Stimulated activated effector memory CD8-positive, alpha-beta T cell treated with anti-CD3 and anti-CD28 coated beads, Interleukin-12 subunit alpha, Interleukin-12 subunit beta, amount 100 ng/mL, for 72 hours (primary cell): ENCODE results near the gene KPNA6.
"Not testable (repeated sequence)": the region's sequence is repeated elsewhere in the genome, so short reads cannot be mapped to it uniquely, and the experiment has no call there.

Source experiments
- ATAC-seq: fragments of 150-1000 bp; cut with Tn5 transposase; 2 replicates; pipeline ENCODE4 v1.10.0; 2021
- DNase-seq, 2 donors: peaks; one replicate each; pipeline ENCODE4 v3.0.0; 2021 to 2022; ENCODE audit warnings: low spot score in 2 of 2
- H3K27ac Mint-ChIP-seq: one replicate; pipeline ENCODE4 v1.8.0; 2022; ENCODE audit warnings: mild to moderate bottlenecking, mixed read lengths
- H3K36me3 Mint-ChIP-seq: one replicate; pipeline ENCODE4 v1.8.0; 2022; ENCODE audit warnings: mild to moderate bottlenecking, mixed read lengths
- H3K4me1 Mint-ChIP-seq: one replicate; pipeline ENCODE4 v1.8.0; 2022; ENCODE audit warnings: mixed read lengths
- H3K4me3 Mint-ChIP-seq: one replicate; pipeline ENCODE4 v1.8.0; 2022; ENCODE audit warnings: mild to moderate bottlenecking, mixed read lengths
- H3K9me3 Mint-ChIP-seq: one replicate; pipeline ENCODE4 v1.8.0; 2022; ENCODE audit warnings: mixed read lengths

Gene KPNA6

DNA sequence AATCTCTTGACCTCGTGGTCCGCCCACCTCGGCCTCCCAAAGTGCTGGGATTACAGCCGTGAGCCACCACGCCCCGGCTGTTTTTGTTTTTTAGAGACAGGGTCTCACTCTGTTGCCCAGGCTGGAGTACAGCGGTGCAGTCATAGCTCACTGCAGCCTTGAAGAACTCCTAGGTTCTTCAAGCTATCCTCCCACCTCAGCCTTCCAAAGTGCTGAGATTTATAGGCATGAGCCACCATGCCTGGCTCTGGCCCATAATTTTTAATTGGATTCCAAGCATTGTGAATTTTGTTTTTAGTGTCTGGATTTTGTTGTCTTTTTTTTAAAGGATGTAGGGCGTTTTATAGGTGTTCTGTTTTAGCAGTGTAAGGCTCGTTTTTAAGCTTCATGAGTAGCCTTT is 43.0 kb downstream of the KPNA6 start:
- Mint-ChIP-seq H3K36me3 (peaks cover 46% of the 10 kb centered on the region), H3K4me3 (no peak overlapping the region), H3K9me3 (peaks cover 4% of the 10 kb centered on the region), H3K4me1 (peaks cover 24% of the 10 kb centered on the region), H3K27ac (no peak overlapping the region)
- ATAC-seq (no peak), DNase-seq (no peak)

DNA sequence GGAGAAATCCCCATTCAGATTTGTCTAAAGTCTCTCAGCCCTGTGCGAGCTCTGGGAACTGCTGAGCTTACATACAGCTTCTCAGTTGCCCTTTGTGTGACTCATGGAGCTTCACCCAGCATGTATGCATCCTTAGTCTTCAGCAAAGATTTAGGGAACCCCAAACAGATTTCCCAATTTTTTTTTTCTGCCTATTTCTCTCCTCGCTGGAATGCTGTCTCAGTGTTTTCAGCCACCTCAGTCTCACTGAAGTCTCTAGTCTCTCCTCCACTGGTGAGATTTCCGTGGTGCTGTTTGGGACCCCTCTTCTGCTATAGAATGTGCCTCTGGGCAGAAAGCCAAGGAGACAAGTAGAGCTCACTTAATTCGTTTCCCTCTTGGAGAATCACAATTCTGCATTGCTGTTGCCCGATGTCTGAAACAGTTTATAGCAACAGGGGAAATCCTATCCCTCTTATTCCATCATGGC is 43.5 kb downstream of the KPNA6 start:
- Mint-ChIP-seq H3K36me3 (peaks cover 51% of the 10 kb centered on the region), H3K4me3 (no peak overlapping the region), H3K27ac (peak overlapping the region; percentile 76), H3K9me3 (peaks cover 4% of the 10 kb centered on the region), H3K4me1 (peaks cover 20% of the 10 kb centered on the region)
- DNase-seq (no peak), ATAC-seq (no peak)

DNA sequence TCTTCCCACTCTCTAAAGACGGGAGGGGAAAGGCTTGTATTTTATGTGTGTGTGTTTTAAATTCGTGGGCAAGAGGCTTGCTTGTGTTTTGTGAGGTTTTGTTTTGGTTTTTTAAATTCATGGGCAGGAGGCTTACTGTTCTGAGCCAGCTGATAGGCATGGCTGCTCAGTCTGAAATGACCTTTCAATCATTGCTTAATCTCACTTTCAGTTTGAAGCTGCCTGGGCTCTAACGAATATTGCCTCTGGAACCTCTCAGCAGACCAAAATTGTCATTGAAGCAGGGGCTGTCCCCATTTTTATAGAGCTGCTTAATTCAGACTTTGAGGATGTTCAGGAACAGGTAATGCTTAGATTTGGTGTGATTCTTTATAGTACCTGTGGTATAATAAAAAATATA is 51.3 kb downstream of the KPNA6 start:
- peak overlapping the region; percentile 2 for H3K27ac Mint-ChIP-seq
- DNase-seq (no peak), ATAC-seq (no peak)
- no peaks in the 10 kb centered on the region for H3K9me3 Mint-ChIP-seq
- no peaks in the 10 kb centered on the region for H3K4me1 Mint-ChIP-seq
- H3K4me3 Mint-ChIP-seq: no peak overlapping the region
- H3K36me3 Mint-ChIP-seq: peaks cover 96% of the 10 kb centered on the region

DNA sequence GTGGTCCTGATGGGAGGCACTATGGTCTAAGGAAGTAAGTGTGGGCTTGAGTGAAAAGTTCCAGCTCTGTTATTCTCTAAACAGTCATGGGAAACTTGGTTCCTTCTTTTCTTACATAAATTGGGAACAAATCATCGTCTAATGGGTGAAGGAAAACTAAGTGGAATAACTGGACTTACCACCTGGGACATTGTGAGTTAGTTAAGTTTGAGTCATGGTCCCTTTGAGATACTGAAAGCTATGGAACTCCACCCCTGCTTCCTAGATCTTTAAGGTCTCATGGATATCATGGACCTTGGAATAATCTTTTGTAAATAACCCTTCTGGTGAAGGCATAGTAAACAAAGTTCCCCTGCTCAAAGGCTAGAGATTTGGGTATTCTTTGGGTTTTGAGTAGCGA is 55.5 kb downstream of the KPNA6 start:
- ATAC-seq (no peak), DNase-seq (no peak)
- H3K4me1 Mint-ChIP-seq: no peaks in the 10 kb centered on the region
- H3K4me3 Mint-ChIP-seq: no peak overlapping the region
- H3K9me3 Mint-ChIP-seq: no peaks in the 10 kb centered on the region
- H3K27ac Mint-ChIP-seq: no peak overlapping the region
- H3K36me3 Mint-ChIP-seq: peaks cover 96% of the 10 kb centered on the region

DNA sequence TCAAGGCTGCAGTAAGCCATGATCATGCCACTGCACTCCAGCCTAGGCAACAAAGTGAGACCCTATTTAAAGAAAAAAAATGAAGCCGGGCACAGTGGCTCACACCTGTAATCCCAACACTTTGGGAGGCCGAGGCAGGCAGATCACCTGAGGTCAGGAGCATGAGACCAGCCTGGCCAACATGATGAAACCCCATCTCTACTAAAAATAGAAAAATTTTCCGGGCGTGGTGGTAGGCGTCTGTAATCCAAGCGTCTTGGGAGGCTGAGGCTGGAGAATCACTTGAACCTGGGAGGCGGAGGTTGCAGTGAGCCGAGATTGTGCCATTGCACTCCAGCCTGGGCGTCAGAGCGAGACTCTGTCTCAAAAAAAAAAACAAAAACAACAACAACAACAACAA is 57.8 kb downstream of the KPNA6 start:
- H3K9me3 Mint-ChIP-seq, H3K4me1 Mint-ChIP-seq, ATAC-seq: not testable (repeated sequence)

DNA sequence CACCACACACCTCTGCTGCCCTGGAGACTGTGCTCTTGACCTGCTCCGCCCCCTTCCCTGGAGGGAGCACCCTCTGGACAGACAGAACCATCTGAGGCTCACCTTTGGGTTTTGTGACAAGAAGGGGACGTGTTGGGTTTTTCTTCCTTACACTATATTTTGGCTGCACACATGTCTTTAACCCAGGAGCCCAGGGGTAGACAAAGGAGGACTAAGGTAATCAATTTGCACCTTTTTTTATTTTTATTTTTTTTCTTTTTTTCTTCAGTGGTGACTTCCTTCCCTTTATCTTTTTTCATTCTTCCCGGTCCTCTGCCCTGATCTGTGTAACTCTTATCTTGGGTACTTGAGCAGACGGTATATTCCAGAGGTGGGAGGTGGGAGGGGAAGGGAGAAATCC is 63.1 kb downstream of the KPNA6 start:
- Mint-ChIP-seq H3K27ac (peak overlapping the region; percentile 29), H3K36me3 (peaks cover 84% of the 10 kb centered on the region), H3K4me1 (no peaks in the 10 kb centered on the region), H3K4me3 (no peak overlapping the region), H3K9me3 (no peaks in the 10 kb centered on the region)
- DNase-seq (no peak), ATAC-seq (no peak)

More for the DNA sequence above, 57.8 kb downstream of the KPNA6 start:
- not testable (repeated sequence) for H3K27ac Mint-ChIP-seq, H3K4me3 Mint-ChIP-seq, DNase-seq
- H3K36me3 Mint-ChIP-seq: peaks cover 96% of the 10 kb centered on the region

DNA sequence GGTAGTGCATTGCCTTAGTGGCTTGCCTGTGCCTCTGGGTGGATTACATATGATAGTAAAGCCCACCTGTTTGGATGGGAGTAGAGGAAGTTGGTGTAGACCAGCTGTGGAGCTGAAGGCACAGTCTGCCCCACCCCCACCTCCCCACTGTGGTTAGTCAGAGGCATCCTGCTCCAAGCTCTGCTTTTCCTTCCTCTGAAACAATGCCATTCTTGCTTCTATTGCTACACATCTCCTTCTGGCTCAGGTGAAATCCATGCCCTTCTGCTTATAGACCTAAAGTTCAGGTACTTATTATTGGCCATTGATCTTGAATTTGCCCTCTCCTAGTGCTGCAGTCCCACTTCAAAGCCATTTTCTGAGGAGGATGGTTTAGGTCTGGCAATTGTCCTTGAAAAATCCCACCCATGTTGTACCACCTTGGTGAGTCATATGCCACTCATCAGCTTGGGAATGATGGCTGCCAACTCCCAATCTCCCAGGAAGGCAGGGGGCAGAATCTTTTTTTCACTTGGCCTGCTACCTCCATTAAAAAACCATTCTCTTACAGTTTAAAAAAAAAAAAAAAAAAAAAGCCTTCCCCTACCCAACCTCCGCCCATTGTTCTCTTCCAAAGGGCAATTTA is 64.9 kb downstream of the KPNA6 start:
- Mint-ChIP-seq H3K27ac (peak overlapping the region; percentile 74), H3K4me3 (no peak overlapping the region), H3K9me3 (no peaks in the 10 kb centered on the region), H3K4me1 (no peaks in the 10 kb centered on the region), H3K36me3 (peaks cover 67% of the 10 kb centered on the region)
- DNase-seq: no peak
- ATAC-seq: no peak

DNA sequence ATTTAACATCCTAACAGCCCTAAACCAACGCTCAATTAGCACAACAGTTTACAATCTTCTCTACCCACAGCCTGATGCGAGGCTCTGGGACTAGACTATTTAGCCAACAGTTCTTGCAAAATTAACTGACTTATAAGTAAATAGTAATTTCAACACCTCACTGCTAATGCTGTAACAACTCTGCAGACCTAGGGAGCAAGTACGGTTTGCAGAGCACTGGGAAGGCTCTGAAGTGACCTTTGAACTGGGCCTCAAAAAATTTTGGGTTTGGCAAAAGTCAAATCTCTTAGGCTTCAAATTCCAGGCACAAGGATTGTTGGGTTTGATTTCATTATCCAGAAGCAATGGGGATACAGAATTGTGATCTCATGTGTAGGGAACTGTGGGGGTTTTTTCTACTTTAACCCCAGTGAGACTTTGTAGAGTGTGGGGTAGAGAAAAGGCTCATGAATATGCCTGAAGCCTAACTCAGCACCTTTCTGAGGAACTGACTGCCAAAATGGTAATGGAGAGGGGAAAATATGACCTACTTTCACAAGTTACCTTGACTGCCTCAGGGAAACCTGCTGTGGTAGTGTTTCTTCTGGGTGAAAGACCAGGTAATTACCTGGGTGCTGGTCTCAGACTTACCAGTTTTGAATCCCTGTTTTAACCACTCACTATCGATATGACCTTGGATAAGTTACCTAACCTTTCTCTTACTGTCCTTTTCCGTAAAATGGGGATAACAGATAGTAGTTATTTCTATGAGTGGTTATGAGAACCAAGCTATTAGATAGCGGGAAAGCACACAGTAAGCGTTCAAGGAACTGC is 70.7 kb downstream of the KPNA6 start:
- Mint-ChIP-seq H3K9me3 (no peaks in the 10 kb centered on the region), H3K27ac (peak overlapping the region; percentile 98), H3K36me3 (peaks cover 57% of the 10 kb centered on the region), H3K4me3 (peak overlapping the region; percentile 96), H3K4me1 (peaks cover 40% of the 10 kb centered on the region)
- DNase-seq (no peak), ATAC-seq (no peak)

DNA sequence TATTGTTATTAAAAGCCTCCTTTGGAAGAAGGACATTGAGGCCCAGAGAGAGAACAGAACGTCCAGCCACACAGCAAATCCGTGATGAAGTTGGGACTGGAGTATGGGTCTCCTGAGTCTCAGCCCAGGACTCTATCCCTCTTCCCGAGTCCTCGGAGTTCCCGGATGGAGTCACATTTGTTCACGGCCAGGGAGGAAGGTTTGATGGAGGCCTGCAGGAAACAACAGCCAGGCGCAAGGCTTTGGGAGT is 71.3 kb downstream of the KPNA6 start:
- ATAC-seq: no peak

DNA sequence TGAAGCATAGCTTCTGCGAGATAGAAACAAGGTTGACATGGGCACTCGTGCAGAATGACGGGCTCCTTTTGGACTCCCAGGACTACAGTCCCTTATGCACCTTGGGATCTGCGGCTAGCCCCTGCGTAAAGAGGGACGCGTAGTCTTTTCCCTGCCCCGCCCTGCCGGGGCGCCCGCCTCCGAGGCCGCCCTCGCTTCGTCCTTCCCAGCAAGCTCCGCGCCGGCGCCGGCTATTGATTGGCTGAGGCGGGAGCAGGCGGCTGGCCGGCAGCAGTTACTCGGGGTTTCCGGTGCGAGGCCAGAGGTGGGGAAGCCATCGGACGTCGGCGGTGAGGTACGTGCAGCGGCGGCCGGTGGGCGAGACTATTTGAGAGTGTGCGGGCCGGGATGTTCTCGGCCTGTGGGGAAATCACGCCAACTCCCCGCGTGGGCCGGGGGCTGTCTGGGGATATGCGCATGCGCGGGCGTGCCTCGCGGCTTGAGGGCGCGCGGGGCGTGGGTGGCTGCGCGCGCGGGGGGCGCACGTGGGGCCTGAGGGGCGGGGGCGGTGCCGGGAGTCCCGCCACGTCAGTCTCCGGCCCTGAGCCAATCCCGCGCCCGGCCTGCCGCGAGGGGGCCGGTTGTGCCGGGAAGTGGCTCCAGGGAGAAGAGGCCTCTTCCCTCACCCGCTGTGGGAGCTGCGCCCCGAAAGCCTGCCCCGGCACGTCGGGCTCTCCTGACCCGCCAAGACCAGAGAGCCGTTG is 71.8 kb downstream of the KPNA6 start, which contains the start of gene TXLNA:
TXLNA (plus strand) TSS at position 233 of the 743 bp plus-strand sequence. CDS start 671 bp downstream, outside the sequence.
- Mint-ChIP-seq H3K9me3 (no peaks in the 10 kb centered on the region), H3K4me3 (peak within 1 kb of the TSS; percentile 96), H3K27ac (peak within 1 kb of the TSS; percentile 98), H3K36me3 (peaks cover 67% of the 10 kb centered on the region), H3K4me1 (peaks cover 49% of the 10 kb centered on the region)
- peak; percentile 92 for ATAC-seq
- peak; percentile 90 to 96 for DNase-seq

More for the DNA sequence above, 71.3 kb downstream of the KPNA6 start:
- H3K36me3 Mint-ChIP-seq: peaks cover 62% of the 10 kb centered on the region
- no peaks in the 10 kb centered on the region for H3K9me3 Mint-ChIP-seq
- peaks cover 44% of the 10 kb centered on the region for H3K4me1 Mint-ChIP-seq
- peak overlapping the region; percentile 98 for H3K27ac Mint-ChIP-seq
- no peak for DNase-seq
- H3K4me3 Mint-ChIP-seq: peak overlapping the region; percentile 96

DNA sequence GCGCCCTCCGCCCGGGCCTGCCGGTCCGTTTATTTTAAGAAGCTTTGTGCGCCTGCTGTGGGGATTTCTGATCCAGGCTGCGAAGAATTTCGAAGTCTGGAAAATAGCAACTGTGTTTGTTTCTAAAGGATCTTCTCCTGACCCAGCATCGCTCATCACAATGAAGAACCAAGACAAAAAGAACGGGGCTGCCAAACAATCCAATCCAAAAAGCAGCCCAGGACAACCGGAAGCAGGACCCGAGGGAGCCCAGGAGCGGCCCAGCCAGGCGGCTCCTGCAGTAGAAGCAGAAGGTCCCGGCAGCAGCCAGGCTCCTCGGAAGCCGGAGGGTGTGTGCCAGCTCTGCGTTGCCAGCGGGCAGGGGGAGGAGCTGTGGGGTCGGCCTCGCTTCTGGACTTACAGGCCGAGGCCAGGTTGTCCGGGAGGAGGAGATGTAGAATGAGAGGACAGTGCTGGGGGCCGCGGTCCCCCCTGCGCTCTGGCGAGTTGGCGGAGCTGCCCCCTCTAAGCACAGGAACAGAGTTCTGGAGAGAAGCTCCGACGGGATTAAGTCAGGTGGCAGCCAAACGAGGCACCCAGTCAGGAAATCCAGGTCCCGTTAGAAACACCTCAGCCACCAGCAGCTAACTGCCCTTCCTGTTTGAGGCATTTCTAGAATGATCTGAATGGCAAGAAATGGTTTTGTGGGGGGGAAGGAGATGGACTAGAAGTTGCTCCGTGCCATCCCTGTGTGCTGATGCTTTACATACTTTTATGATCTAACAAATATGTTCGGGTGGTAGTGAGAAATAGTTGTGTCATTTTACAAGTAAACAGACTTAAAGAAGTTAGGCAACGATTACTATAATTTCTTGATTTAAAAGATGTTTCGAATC is 72.6 kb downstream of the KPNA6 start:
- Mint-ChIP-seq H3K36me3 (peaks cover 71% of the 10 kb centered on the region), H3K4me1 (peaks cover 54% of the 10 kb centered on the region), H3K27ac (peak overlapping the region; percentile 98), H3K9me3 (no peaks in the 10 kb centered on the region), H3K4me3 (peak overlapping the region; percentile 96)
- DNase-seq (peak; percentile 24 to 81), ATAC-seq (peak; percentile 52)

DNA sequence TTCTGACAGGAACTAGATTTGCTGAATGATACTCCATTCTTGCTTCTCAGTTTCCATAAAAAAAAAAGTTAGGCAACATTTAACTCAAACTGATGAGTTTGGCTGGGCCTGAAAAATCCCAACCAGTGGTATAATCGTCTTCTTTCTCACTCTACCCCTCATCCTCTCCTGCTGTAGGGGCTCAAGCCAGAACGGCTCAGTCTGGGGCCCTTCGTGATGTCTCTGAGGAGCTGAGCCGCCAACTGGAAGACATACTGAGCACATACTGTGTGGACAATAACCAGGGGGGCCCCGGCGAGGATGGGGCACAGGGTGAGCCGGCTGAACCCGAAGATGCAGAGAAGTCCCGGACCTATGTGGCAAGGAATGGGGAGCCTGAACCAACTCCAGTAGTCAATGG is 73.2 kb downstream of the KPNA6 start:
- no peak for ATAC-seq
- DNase-seq: no peak
- H3K27ac Mint-ChIP-seq: peak overlapping the region; percentile 98
- H3K36me3 Mint-ChIP-seq: peaks cover 72% of the 10 kb centered on the region
- H3K4me1 Mint-ChIP-seq: peaks cover 58% of the 10 kb centered on the region
- H3K4me3 Mint-ChIP-seq: peak overlapping the region; percentile 96
- H3K9me3 Mint-ChIP-seq: no peaks in the 10 kb centered on the region

DNA sequence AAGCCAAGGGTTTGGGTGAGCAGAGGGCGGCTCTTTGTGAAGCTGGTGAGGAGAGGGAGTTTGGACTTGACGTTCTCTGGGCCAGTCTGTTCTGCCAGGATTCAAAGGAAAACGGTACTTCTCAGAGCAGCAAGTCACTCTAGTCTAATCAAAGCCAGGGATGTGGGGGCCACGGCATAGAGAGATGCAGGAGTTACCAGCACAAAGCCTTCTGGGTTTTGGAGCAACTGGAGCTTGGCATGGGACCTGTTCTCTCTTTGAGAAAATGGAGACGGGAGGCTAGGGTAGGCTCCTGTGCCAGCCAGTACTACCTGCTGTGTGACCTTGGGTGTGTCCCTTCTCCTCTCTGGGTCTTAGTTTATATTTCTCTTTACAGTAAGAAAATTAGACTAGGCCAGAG is 73.7 kb downstream of the KPNA6 start:
- Mint-ChIP-seq H3K9me3 (no peaks in the 10 kb centered on the region), H3K4me1 (peaks cover 63% of the 10 kb centered on the region), H3K36me3 (peaks cover 77% of the 10 kb centered on the region), H3K27ac (peak overlapping the region; percentile 98), H3K4me3 (peak overlapping the region; percentile 96)
- no peak for DNase-seq
- no peak for ATAC-seq

DNA sequence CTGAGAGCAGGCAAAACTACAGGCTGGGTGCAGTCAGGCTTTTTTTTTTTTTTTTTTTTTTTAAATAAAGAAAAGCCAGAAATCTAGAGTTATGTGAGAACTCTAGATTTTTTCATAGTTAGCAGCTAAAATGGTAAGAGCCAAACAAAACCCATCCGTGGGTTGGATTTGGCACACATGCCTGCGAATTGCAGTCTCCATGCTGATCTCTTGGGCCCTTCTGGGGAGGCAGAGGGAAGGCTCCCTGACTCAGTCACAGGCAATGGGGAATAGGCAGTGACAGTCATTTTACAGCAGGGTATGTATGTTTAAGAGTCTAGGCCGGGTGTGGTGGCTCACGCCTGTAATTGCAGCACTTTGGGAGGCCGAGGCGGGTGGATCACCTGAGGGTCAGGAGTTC is 74.2 kb downstream of the KPNA6 start:
- Mint-ChIP-seq H3K36me3 (peaks cover 82% of the 10 kb centered on the region), H3K4me3 (peak overlapping the region; percentile 96), H3K9me3 (no peaks in the 10 kb centered on the region), H3K4me1 (peaks cover 66% of the 10 kb centered on the region), H3K27ac (peak overlapping the region; percentile 10)
- DNase-seq: no peak
- no peak for ATAC-seq

DNA sequence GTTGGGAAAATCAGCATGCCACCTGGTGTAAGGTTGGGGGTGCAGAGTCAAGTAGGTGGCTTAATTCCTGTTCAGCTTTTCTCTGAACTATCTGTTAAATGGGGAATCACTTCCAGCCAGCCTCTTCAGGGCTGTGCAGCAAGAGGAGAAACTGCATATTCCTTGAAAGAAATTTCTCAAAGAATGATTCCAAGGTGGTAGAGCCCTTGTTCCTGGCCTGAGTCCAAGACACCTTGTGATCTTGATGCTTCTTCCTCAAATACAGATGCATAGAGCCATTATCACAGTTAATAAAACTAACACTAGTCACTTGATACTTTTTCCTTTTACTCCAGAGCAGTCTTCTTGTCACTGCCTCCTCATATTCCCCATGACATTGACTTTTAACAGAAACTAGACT is 76.8 kb downstream of the KPNA6 start:
- Mint-ChIP-seq H3K36me3 (peaks cover 100% of the 10 kb centered on the region), H3K4me3 (peak overlapping the region; percentile 28), H3K9me3 (no peaks in the 10 kb centered on the region), H3K4me1 (peaks cover 64% of the 10 kb centered on the region), H3K27ac (peak overlapping the region; percentile 44)
- ATAC-seq (no peak), DNase-seq (no peak)
